IPS-NIHi11 (cell line): ENCODE results near the gene RPS2.
A peak's percentile ranks its signal among the peaks of the same experiment; 100 is the strongest.
"Not testable (repeated sequence)": the region's sequence is repeated elsewhere in the genome, so short reads cannot be mapped to it uniquely, and the experiment has no call there.

Experiments
- DNase-seq: peaks from one replicate; pipeline ENCODE4 v3.0.0; 2012; ENCODE audit warnings: mixed read lengths, low spot score

Gene RPS2

DNA sequence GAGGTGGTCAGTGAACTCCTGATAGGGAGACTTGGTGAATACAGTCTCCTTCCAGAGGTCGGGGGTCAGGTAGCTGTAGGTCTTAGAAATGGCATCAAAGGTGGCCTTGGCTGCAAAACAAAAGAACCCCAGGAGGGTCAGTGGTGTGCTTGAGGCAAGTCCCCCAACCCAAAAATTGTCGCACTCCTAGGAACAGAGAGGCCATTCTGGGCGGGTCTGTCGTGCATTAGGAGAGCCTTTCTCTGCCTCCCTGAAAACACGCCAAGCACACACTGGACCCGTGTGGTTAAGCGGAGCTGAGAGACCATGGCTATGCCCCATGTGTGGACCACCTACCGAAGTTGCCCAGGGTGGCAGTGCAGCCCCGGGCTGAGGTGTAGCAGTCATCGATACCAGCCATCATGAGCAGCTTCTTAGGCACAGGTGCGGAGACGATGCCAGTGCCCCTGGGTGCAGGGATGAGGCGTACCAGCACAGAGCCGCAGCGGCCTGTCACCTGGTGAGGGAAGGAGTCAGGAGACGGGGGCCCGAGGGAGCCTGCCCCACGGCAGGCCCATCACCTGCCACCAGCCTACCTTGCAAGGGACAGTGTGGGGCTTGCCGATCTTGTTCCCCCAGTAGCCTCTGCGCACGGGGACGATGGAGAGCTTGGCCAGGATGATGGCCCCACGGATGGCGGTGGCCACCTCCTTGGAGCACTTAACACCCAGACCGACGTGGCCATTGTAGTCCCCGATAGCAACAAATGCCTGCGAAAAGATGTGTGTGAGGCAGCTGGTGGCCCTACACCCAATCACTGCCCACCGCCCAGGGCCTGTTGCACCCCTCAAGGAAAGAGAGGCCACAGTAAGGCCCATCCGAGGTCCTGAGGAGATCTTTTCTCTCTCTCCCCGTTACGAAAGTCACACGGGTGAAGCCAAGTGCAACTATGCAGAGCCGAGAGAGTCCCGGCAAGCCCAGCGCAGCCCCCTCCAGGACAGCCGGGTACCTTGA is 2.2 kb downstream of the RPS2 start:
- not testable (repeated sequence) for DNase-seq

DNA sequence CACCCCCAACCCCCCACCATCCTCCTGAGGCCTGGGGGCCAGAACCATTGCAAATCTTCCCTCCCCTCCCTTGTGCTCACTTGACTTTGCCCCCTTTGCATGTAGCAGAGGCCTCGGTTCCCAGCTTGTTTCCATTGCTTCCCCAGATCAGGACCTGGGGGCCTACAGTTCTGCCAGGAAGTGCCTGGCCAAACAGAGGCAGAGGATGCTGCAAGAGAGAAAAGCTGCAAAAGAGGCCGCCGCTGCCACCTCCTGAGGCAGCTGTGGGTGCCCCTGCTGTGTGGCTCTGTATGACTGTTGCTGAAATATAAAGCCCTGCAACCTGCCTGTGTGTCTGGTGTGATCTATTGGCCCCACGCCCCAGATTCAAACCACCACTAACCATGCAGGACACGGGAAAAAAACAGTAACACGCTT is 3.0 kb downstream of the RPS2 start:
- no peak for DNase-seq

DNA sequence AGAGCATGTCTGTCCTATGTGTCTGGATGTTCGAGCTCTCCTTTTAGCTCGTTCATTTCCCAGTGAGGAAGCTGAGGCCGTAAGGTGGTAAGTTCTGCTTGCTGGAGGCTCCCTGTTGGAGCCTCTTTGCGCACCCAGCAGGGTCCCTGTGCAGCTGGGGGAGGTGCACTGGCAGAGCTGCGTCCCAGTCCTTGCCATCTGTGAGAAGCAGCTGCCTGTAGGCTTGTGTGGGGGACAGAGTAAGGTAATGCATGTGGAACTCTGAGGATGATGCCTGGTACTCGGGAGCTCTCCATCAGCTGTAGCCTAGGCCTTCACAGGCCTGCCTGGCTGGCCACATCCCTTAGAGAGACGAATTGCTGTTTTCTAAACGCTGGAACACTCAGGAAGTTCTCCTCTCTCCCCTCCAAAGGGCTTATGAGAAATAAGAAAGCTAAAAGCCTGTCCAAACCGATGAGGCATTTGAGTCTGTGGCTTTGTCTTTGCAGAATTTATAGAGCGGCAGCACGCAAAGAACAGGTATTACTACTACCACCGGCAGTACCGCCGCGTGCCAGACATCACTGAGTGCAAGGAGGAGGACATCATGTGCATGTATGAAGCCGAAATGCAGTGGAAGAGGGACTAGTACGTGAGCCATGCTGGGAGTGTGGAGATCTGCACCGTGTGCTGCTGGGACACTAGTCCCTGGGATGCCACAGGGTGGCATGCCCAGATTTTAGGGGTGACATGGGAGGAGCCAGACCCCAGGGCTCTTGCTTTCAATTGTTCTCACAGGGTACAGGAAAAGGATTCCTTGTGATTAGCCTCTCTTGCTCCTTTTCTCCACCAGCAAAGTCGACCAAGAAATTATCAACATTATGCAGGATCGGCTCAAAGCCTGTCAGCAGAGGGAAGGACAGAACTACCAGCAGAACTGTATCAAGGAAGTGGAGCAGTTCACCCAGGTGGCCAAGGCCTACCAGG is 3.7 kb downstream of the RPS2 start:
- no peak for DNase-seq

DNA sequence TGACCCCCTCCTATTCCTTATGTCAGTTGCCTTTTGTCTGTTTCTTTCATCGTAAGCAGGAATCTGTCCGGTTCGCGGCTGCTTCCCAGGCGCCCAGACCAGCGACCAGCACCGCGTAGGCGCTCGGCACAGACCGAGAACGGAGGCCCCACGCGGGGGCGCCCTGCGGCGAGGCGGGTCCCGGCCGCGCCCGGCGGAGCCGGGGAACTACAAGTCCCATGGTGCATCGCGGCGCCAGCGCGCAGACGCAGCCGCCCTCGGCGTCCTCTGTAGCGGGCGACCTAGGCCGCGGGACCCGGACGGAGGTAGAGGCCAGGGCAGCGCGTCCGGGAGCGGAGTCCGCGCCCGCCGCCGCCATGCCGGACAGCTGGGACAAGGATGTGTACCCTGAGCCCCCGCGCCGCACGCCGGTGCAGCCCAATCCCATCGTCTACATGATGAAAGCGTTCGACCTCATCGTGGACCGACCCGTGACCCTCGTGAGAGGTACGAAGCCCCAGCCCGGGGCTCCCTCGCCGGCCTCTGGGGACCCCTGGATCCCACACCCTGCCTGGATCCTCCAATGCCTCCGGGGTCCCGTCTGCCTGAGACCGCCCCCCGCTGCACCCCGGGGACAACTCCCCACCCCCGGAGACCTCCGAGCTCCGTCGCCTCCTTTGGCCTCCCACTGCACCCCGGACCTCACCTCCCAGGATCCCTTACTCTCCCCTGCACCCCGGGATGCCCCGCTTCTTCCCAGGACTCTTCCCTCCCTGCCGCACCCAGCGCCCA is 5.2 kb downstream of the RPS2 start, which contains the start of gene NDUFB10:
Gene NDUFB10 (plus strand): TSS at position 270 of the 771 bp plus-strand sequence. CDS start 87 bp downstream, at position 357.
- peak; percentile 92 for DNase-seq

GRCh38 chr16:1958715-1959268 is 5.8 kb downstream of the RPS2 start:
- DNase-seq: no peak

GRCh38 chr16:1958143-1958491 is 6.5 kb downstream of the RPS2 start:
- not testable (repeated sequence) for DNase-seq

DNA sequence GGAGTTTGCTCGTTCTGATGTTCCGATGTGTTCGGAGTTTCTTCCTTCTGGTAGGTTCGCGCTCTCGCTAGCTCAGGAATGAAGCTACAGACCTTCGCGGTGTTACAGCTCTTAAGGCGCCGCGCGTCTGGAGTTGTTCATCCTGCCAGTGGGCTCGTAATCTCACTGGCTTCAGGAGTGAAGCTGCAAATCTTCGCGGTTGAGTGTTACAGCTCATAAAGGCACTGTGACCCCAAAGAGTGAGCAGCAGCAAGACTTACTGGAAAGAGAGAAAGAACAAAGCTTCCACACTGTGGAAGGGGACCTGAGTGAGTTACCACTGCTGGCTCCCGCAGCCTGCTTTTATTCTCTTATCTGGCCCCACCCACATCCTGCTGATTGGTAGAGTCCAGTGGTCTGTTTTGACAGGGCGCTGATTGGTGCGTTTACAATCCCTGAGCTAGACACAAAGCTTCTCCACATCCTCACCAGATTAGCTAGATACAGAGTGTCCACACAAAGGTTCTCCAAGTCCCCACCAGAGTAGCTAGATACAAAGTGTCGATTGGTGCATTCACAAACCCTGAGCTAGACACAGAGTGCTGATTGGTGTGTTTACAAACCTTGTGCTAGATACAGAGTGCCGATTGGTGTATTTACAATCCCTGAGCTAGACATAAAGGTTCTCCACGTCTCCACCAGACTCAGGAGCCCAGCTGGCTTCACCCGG is 7.0 kb downstream of the RPS2 start:
- not testable (repeated sequence) for DNase-seq

- DNase-seq: no peak
These were observed 10.9 kb downstream of the RPS2 start for GRCh38 chr16:1953734-1954133.

DNA sequence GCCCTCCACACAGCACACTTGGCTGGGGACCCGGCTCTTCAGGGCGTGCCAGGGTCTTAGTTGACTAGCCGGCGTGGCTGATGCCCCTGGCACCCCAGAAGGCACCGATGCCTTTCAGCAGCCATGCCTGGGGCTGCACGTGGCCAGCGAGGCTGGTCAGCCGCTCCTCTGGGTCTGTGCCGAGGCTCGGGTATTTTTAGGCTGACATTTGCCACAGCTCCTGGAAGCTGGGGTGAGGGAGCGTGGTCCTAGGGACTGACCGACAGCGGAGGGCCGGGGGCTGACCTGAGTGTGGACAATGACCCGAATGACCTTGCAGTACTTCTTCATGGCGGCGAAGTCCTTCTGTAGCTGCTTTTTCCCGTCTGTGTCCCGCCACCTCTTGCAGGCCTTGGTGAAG is 14.1 kb downstream of the RPS2 start:
- no peak for DNase-seq

DNA sequence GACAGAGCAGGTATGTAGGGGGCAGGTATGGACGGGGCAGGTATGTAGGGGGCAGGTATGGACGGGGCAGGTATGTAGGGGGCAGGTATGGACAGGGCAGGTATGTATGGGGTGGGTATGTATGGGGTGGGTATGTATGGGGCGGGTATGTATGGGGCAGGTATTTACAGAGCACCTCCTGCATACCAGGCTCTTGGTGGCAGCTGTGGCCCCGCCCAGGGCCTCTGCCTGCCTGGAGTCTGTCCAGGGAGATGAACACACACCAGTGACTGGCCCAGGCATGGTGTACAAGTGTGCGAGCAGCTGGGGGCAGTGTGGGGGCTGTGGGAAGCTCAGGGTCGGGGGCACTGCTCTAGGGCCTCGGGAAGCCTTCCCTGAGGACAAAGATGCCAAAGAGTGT is 14.6 kb downstream of the RPS2 start:
- DNase-seq: no peak

DNA sequence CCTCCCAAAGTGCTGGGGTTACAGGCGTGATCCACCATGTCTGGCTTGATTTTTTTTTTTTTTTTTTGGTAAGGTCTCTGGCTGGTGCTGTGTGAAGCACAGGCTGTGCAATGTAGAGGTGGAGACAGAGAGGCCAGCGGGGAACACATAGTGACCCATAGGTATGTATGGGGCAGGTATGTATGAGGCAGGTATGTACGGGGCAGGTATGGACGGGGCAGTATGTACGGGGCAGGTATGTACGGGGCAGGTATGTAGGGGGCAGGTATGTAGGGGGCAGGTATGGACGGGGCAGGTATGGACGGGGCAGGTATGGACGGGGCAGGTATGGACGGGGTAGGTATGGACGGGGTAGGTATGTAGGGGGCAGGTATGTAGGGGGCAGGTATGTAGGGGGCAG is 15.1 kb downstream of the RPS2 start:
- no peak for DNase-seq

- DNase-seq: no peak
These were observed 17.3 kb downstream of the RPS2 start for GRCh38 chr16:1947369-1947670.

- DNase-seq: no peak
These were observed 17.9 kb downstream of the RPS2 start for GRCh38 chr16:1946495-1947368.

GRCh38 chr16:1945559-1946391 is 18.9 kb downstream of the RPS2 start:
- no peak for DNase-seq

DNA sequence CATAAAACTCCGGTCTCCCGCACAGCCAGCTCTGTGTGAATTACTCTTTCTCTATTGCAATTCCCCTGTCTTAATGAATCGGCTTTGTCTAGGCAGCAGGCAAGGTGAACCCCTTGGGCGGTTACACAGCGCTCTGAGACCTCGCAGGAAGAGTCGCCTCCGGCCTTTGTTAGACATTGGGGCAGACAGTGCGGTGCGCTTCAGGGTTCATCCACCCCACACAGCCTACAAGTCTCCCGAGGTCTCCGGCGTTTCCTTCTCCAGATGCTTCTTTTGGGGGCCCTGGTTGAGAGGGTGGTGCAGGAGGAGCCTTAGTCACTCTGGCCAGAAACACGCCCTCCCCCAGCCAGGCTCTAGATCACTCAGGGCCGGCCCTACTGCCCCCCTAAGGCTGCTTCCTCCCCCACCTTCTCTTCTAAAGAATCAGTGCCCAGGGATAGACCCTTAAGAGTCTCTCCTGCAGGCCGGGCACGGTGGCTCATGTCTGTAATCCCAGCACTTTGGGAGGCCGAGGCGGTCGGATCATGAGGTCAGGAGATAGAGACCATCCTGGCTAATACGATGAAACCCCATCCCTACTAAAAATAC is 19.9 kb downstream of the RPS2 start:
- DNase-seq: no peak

- DNase-seq: peak; percentile 99
These were observed 21.6 kb downstream of the RPS2 start, which contains the start of gene MSRB1 for GRCh38 chr16:1942810-1943726. Gene MSRB1 (minus strand): TSS chr16:1943199. CDS start chr16:1943156, 43 bp downstream.

DNA sequence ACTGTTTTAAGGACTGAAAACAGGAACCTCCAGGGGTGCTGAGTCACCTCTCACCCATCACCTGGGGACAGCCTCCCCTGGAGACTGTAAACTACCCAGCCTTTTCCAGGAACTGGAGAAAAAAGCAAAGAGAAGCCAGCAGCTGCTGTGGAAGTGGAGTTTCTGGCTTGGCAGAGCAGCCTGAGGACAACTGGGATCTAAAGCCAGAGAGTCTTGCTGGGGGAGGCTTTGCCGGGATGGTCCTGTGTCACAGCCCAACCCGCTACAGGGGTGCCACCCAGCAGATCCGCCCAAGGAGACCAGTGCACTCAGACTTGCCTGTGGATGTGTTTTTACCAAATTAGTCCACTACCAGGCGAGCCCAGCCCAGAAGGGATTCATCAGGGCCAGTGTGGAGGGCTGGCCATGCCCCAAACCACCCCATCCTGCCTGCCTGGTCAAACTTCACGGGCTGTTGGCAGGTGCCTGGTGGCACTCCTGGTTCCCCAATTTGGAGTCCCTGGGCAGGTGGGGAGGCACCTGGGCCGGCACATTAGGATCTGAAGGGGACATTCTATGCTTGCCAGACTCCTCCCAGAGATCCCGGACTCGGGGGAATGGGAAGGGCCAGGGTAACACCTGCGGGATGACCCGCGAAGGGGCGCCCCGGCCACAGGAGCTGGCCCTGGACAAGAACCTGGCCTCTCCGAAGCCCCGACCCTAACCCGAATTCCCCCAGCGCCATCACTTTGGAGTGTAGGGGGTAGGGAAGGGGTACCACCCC is 22.4 kb downstream of the RPS2 start:
- DNase-seq: no peak
